ENCODE measurements around the gene ASIC2.

GRCh38 chr17:33024688-33025486 lies 268.2 kb downstream of the ASIC2 start:
- no peak for TF ChIP-seq EZH2 (IDR thresholded peaks at IDR 0.05)
- no peak for TF ChIP-seq CTCF (IDR thresholded peaks at IDR 0.05 in 2 of 3, conservative IDR thresholded peaks at IDR 0.05 in 1 of 3; ENCODE audit: borderline replicate concordance in 1 of 3, insufficient read depth in 1 of 3, low read depth in 2 of 3, low read length in 2 of 3)
- TF ChIP-seq POLR2A (IDR thresholded peaks at IDR 0.05; ENCODE audit: borderline replicate concordance, extremely low read depth, insufficient read depth, insufficient read length), result no peak
- TF ChIP-seq ZNF274 (IDR thresholded peaks at IDR 0.05; ENCODE audit: low read depth, low read length), result no peak
- TF ChIP-seq REST (IDR thresholded peaks at IDR 0.05; ENCODE audit: low read depth), result no peak
- TF ChIP-seq MAX (IDR thresholded peaks at IDR 0.05), result no peak
- no peak for TF ChIP-seq TCF7L2 (IDR thresholded peaks at IDR 0.05; ENCODE audit: borderline replicate concordance, extremely low read depth, insufficient read depth, insufficient read length)
- TF ChIP-seq JUND (IDR thresholded peaks at IDR 0.05), result no peak
- TF ChIP-seq SIN3A (IDR thresholded peaks at IDR 0.05; ENCODE audit: low read depth), result no peak
- no peak for TF ChIP-seq RAD21 (IDR thresholded peaks at IDR 0.05; ENCODE audit: low read depth)
